Heart left ventricle (tissue), 13 donors: ENCODE results near the gene ATP2C1.
"Not testable (repeated sequence)": the region's sequence is repeated elsewhere in the genome, so short reads cannot be mapped to it uniquely, and the experiment has no call there.

Experiments used
- CTCF ChIP-seq, 12 donors: fragments of 200-600 bp; sonication (generic) in 4 of 12; IDR thresholded peaks; one replicate each; pipeline versions ENCODE4 v1.5.0 to v1.8.0; 2018 to 2022; ENCODE audit warnings: antibody characterized with exemption in 12 of 12, mild to moderate bottlenecking in 5 of 12
- POLR2A ChIP-seq, 2 donors: fragments of 450-650 bp; IDR thresholded peaks; one replicate each; pipeline ENCODE4 v1.6.1; 2017; ENCODE audit warnings: antibody characterized with exemption in 2 of 2, mild to moderate bottlenecking in 2 of 2, moderate library complexity in 2 of 2
- donor health status: ischemic (EF 13 %, LVEDD 7.1; RV severe dilation, severe dysfunction).
- donor health status: DM: no; HTN: yes; CAD: no.
- donor health status: DM: no; HTN: no; CAD: no.
- donor health status: ischemic (EF 25% LVEDD 6.9; RV normal size, moderate dysfunction).
- donor health status: ischemic (EF 25% LVEDD 5.7; RV mildly dilated, moderate dysfunction).
- donor health status: ischemic (EF 35%, LVEDD 5.7; RV mildly dilated, moderate dysfunction).
- donor health status: nonischemic (EF 11% LVEDD 7.7; RV severe dilation, severe dysfunction).
- donor health status: DM: yes; HTN: yes; CAD: no.
- donor health status: PGD.
- donor health status: ischemic (EF 29% LVEDD 5.4; RV normal size, mild dysfunction).
- donor health status: nonischemic (EF 23%, LVEDD 6.1; RV moderate dilation, normal function).

GRCh38 chr3:131042271-131042985, 148.5 kb downstream of the ATP2C1 start:
- TF ChIP-seq CTCF, POLR2A (IDR thresholded peaks at IDR 0.05): not testable (repeated sequence)
